ENCODE data around the gene RARRES2.

Gene RARRES2

DNA sequence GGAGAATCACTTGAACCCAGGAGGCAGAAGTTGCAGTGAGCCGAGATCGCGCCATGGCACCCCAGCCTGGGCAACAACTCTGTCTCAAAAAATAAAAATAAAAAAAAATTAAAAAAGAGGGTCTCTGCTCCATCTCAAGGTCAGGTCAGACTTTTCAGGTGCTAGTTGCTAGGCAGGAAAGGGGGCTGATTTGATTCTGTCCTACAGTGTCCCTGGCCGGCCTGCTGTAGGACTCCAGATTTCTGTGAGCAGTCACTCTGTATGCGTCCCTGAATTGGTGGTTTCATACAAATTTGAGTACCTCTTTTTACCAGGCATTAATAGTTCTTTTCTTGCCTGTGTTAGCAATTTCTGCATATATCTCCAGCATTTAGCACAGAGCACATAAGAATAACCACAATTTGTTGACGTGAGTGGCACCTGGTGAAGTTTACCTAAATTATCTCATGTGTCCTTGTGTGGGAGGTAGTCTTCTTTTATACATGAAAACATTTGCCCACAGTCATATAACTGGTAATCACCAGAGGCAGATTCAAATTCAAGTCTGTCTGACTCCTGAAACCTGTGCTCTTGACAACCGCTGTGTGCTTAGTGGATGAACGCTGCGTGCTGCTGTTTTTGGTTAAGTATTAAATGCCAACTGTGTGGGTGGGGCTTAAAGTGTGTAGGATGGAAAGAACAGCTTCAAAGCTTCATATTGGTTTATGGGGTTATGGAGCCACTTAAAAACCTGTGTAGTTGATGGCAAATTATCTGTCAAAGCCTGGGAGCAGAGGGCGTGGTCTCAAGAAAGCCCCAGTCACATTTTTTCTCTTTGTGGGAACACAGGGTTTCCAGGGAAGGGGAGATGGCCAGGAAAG is 34.5 kb upstream of the RARRES2 start:
- peak; percentile 38 for DNase-seq

DNA sequence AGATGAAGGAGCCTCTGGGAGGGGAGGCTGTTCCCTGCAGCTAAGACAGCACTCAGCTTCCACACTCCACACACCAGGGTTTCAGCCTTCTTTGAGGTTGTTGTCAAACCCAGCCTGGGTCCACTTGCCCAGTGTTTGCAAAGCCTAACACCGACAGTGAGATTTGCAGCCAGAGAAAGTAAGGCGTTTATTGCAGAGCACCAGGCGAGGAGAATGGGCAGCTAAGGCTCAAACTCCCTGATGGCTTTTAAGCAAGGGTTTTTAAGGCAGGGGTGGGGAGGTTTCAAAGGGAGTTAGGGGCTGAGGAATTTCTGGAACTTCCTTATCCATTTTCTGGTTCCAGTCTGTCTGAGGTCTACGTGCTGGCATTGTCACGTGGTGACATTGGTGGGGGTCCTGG is 33.0 kb upstream of the RARRES2 start:
- DNase-seq = no peak

DNA sequence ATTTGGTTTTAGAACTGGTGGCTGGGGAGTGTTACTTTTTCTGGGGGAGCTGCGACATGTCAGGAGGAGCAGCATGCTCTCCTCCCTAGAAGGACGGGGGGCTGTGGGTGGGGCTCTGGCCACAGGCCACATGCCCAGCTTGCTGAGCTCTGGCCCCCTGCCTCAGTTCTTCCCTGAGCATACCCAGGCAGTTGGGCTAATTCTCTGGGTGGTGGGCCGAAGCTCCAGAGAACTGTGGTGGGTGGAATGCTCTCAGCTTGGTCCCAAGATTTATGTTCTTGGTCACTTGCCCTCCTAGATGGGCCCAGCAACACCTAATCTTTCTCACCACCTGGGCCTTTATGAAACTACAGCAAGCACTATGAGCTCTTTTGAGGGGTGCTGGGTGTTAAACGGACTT is 32.6 kb upstream of the RARRES2 start:
- DNase-seq = no peak

DNA sequence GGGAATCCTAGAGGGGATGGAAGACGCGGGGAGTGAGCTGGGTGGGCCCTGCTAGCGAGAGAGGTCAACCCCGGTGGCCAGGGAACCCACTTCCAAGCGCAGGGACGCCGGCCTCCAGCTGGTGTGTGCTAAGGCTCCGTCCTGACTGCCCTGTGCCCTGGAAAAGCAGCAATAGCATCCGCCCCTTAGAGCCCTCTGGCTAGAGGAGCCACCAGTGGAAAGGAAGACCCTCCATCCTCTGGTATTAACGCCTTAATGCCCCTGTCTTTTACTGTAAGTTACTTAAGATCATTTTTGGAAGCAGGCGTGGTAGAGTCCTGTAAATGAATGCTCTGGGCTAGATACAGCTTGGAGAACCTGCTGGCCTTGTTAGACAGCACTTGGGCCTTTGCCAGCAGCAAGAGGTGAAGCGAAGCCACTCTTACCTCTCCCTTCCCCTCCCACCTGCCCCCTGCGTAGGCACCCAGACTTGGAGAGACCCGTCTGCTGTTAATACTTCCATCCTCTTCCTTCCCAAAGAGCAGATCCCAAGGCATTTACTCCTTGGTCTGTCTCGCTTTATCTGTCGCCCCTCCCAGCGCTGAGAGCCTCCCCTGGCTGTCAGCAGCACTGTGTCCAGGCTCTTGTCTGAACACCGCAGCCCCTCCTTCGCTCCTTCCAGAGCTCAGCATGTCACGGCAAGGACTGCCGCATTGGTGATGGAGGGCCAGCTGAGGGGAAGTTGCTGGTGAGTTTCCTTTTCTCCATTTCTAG is 31.8 kb upstream of the RARRES2 start:
- DNase-seq = no peak

DNA sequence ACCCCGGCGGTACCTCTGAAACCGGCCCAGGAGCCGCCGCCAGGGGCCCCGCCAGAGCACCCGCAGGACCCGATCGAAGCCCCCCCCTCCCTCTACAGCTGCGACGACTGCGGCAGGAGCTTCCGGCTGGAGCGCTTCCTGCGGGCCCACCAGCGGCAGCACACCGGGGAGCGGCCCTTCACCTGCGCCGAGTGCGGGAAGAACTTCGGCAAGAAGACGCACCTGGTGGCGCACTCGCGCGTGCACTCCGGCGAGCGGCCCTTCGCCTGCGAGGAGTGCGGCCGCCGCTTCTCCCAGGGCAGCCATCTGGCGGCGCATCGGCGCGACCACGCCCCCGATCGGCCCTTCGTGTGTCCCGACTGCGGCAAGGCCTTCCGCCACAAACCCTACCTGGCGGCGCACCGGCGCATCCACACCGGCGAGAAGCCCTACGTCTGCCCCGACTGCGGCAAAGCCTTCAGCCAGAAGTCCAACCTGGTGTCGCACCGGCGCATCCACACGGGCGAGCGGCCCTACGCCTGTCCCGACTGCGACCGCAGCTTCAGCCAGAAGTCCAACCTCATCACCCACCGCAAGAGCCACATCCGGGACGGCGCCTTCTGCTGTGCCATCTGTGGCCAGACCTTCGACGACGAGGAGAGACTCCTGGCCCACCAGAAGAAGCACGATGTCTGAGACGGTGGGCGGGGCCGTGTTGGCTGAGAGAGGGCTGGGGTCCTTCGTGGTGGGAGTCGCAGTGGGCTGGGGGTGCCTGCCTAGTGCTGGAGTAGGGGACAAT is 31.0 kb upstream of the RARRES2 start:
- DNase-seq = no peak

DNA sequence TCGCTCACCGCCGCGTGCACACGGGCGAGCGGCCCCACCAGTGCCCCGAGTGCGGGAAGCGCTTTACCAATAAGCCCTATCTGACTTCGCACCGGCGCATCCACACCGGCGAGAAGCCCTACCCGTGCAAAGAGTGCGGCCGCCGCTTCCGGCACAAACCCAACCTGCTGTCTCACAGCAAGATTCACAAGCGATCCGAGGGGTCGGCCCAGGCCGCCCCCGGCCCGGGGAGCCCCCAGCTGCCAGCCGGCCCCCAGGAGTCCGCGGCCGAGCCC is 30.5 kb upstream of the RARRES2 start:
- no peak for DNase-seq

DNA sequence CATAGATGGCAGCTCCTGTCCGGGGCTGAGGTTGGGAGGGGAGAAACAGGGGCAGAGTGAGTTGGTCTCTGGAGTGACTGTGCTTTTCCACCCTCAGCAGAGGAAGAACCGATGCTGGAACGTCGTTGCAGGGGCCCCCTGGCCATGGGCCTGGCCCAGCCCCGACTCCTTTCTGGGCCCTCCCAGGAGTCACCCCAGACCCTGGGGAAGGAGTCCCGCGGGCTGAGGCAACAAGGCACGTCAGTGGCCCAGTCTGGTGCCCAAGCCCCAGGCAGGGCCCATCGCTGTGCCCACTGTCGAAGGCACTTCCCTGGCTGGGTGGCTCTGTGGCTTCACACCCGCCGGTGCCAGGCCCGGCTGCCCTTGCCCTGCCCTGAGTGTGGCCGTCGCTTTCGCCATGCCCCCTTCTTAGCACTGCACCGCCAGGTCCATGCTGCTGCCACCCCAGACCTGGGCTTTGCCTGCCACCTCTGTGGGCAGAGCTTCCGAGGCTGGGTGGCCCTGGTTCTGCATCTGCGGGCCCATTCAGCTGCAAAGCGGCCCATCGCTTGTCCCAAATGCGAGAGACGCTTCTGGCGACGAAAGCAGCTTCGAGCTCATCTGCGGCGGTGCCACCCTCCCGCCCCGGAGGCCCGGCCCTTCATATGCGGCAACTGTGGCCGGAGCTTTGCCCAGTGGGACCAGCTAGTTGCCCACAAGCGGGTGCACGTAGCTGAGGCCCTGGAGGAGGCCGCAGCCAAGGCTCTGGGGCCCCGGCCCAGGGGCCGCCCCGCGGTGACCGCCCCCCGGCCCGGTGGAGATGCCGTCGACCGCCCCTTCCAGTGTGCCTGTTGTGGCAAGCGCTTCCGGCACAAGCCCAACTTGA is 29.9 kb upstream of the RARRES2 start:
- DNase-seq = no peak

DNA sequence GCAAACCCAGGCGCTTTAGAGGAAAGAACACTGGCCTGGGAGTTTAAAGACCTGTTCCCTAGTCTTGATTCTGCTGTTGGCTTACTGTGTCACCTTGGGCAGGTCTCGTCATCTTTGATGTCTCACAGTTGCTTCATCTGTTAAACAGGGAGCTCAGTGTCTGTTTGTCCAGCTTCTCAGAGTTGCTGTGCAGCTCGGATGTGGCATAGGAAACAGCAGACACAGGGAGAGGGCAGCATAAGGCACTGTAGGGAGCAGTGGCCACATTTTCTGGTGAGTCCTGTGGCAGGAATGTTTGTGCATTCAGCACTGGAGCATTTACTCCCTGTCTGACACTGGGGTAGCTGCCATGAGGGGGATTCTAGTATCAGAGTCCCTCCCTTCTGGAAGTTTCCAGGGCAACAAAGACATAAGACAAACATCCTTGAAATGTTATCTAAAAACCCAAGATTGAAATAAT is 29.2 kb upstream of the RARRES2 start:
- DNase-seq = no peak

GRCh38 chr7:150369748-150370501 is 28.5 kb upstream of the RARRES2 start:
- DNase-seq = no peak

DNA sequence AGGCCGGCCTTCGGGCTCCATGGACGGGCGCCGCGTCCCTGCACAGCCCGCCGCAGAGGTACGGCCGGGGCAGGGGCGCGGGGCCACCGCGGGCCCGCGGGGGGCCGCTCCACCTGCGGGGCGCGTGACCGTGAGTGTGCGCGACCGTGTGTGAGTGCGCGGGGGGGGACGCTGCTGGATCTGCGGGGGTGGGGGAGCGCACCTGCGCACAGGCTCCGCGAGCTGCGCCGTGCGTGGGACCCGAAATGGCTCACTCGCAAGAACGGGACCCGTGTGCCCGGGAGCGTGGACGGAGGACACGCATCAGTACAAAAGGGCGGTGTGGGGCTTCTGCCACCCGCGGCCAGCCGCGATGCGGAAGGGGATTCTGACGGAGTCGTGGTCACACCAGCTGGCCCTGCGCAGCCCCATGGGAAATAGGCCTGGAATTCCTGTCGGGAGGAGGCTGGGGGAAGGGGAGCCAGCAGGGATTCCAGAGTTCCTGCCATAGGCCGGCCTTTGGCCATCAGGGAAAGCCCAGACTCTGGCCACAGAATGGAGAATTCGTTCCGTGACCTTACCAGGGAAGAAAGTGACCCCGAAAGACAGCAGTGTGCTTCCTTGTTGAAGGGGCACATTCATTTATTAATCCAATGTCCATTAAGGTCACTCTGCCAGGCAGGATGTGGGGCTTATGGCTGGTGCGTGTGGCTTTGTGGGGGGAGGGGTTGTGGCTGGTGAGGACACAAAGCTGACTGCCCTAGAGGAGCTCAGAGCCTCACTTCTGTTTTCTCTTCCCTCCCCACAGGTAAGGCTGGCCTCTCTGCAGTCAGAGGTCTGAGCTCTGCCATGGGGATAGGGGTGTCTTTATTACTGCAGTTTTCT is 27.7 kb upstream of the RARRES2 start:
- peak; percentile 32 for DNase-seq

DNA sequence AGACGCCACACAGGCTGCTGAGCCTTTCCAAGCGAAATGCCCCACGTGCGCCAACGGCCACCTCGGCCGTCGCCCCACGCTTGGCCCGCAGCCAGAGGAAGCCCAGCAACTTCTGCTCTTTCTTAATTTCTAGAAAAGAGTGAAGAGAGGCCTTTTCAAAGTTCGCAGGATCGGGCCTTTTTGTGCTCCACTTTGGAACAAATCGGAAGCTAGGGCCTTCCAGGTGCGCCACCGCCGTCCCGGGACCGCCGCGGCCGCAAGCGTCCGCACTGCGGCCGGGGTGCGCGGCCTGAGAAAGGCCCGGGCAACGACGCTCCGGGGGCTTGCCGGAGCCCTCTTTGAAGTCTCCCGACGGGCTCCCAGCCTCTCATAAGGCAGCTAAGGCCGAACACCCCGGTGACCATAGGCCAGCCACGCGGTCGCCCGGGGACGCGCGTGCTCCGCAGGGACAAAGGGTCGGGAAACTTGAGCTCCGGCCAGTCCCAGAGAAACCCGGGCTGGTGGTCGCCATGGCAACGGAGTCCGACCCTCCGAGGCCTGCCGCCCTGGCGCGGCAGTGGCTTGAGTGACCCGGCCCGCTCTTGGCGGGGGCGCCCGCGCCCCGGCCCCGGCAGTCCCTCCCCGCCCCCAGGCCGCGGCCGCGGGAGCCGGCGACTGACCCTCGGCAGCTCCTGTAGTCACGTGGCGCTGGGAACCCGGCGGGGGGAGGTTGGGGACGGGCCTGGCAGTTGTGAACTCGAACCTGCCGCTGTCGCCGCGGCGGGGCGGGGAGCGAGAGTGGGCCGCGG is 26.9 kb upstream of the RARRES2 start, which contains the start of gene REPIN1:
REPIN1 (plus strand) TSS at position 727 of the 788 bp plus-strand sequence. CDS start 890 bp downstream, outside the sequence.
- peak; percentile 81 for DNase-seq

- DNase-seq = no peak
Measured at GRCh38 chr7:150367677-150368095, 26.3 kb upstream of the RARRES2 start.

DNA sequence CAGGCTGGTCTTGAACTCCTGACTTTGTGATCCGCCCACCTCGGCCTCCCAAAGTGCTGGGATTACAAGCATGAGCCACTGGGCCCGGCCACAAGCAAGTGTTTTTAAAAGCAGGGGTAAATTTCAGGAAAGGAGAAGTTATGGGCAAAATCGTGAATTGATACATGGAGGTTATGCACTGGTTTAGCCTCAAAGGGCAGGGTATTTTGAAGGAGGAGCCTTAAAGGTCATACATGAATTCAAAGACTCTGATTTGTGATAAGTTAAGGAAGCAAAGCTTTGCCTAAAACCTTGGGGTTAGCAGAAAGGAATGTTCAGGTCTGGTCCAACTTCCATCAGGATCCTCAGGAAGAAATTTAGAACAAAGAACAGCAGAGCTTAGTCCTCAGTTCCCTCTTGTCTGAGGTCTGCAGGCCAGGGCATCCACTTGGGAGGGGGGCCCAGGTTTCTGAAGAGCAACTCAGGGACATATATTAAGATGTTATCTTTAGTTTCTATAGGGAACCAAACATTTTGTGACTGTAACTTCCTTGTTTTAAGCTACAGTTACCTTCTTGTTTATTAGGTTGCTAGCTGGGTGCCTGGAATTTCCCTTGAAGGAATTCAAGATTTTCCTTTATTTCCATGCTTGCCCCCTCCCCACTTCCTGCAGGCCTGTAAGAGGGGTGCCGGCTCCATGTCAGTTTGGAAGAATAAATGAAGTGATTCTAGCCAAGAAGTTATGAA is 24.4 kb upstream of the RARRES2 start:
- DNase-seq = peak; percentile 11

GRCh38 chr7:150365194-150365593 is 23.8 kb upstream of the RARRES2 start:
- DNase-seq = no peak

DNA sequence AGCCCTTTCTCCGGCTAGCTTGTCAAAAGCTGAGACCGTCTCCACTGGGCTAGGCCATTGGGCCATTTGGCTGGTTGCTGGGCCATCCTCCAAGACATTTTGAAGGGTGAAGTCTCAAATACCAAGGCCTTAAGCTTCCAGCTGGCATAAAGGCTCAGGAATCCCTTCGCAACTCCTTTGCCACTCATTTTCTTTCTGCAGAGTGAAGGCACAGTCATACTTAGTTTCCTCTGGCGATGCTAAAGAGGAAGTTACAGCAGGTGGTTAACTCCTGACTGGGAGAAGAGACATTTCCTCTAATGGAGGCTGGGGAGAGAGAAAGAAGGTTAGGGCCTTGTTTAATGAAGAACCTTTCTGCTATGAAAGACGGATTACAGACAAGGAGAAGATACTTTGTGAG is 22.4 kb upstream of the RARRES2 start:
- no peak for DNase-seq

DNA sequence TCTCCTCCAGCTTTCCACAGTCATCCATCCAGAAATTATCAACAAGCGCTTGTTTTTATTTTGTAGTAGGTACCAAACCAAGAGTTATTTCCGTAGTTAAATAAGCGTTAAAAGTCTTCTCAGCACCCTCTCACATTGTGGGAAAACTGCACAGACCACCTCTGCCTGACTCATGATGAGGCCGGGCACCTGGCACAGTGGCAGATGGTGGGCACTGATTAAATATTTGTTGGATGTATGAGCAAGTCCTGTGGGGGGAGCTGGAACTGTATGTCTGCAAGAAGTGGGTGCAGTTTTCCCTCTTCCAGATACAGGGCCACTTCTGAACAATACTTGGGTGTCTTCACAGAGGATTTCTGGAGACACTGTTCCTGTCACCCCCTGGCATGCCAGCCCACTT is 21.9 kb upstream of the RARRES2 start:
- no peak for DNase-seq

DNA sequence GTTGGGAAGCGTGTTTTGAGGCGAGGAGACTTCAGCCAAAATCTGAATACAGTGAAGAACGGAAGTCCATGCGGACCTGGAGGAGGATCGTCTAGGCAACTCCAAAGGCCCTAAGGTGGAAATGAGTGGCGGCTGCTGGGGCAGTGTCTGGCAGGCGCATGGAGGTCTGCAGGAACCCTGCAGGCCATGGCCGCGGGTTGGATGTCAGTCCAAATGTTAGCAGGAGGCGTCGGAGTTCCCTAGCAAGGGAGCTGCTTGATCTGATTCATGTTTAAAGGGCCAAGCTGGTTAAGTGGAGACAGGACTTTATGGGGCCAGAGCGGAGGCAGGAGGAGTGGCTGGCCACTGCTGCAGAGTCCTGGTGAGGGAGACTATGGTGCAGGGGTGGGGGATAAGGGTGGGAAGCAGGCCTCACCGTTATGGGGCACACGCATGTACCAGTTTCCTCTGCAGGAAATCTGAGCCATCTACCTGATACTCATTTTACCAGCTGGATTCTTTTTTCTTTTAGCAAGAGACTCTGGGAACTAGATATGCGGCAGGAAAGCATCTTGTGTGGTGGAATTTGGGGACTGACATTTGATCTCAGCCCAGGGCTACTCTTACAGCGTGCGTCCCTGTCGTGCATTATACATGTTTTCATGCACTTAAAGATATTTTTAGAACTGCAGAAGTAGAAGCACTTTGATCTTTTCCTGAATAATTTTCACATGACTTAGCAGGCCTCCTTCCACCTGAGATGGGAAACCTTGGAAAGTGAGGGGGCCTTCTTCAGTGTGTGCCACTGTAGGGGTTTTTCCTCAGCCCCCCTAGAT is 20.6 kb upstream of the RARRES2 start:
- no peak for DNase-seq

- DNase-seq = no peak
Measured at GRCh38 chr7:150361402-150361801, 20.0 kb upstream of the RARRES2 start.

Data from CD4-positive, alpha-beta T cell treated with Interleukin-12 subunit alpha and Interleukin-12 subunit beta, for 1 hour (primary cell).